Fibroblast of lung (primary cell): ENCODE measurements around the gene GALNT7. TPM values are rescaled to one million over a fixed set of nuclear protein-coding genes. Genes with fewer than 3 reads are reported as not detected.

Experiments used
- DNase-seq, 2 donors: peaks; one replicate each; pipeline versions ENCODE4 v3.0.0 to v3.0.0-alpha.2; 2010; ENCODE audit warnings: low read depth in 2 of 2
- H2AFZ ChIP-seq: 2 replicates; pipeline ENCODE4 v1.5.1; 2012; ENCODE audit warnings: low read length, control low read depth, inconsistent platforms
- H3K27ac ChIP-seq: 2 replicates; pipeline ENCODE4 v1.5.1; 2011; ENCODE audit warnings: low read length, control low read depth; ENCODE audit not compliant: insufficient read depth
- H3K27me3 ChIP-seq: 2 replicates; pipeline ENCODE4 v1.5.1; 2011; ENCODE audit warnings: mild to moderate bottlenecking, low read length; ENCODE audit not compliant: control insufficient read depth, insufficient read depth
- H3K36me3 ChIP-seq: 2 replicates; pipeline ENCODE4 v1.5.1; 2011; ENCODE audit warnings: low read length; ENCODE audit not compliant: control insufficient read depth, insufficient read depth
- H3K4me1 ChIP-seq: 2 replicates; pipeline ENCODE4 v1.5.1; 2011; ENCODE audit warnings: low read length; ENCODE audit not compliant: control insufficient read depth, insufficient read depth; ENCODE audit errors: extremely low read depth
- H3K4me2 ChIP-seq: 2 replicates; pipeline ENCODE4 v1.5.1; 2011; ENCODE audit warnings: low read length, control low read depth; ENCODE audit not compliant: insufficient read depth; ENCODE audit errors: extremely low read depth
- H3K4me3 ChIP-seq, 4 experiments: fragments of 200-600 bp in 1 of 4; sonication (generic) in 1 of 4; replicated peaks in 1 of 4; 2 replicates each; pipeline ENCODE4 v1.5.1; 2011 to 2016; ENCODE audit warnings: low read length in 4 of 4, low read depth in 3 of 4, mild to moderate bottlenecking in 3 of 4, control low read depth in 2 of 4, inconsistent platforms in 1 of 4, mixed read lengths in 1 of 4; ENCODE audit not compliant: insufficient read depth in 1 of 4; ENCODE audit errors: control extremely low read depth in 1 of 4
- H3K79me2 ChIP-seq: 2 replicates; pipeline ENCODE4 v1.5.1; 2012; ENCODE audit warnings: mild to moderate bottlenecking, low read length, inconsistent platforms; ENCODE audit not compliant: control insufficient read depth, insufficient read depth
- H3K9ac ChIP-seq: 2 replicates; pipeline ENCODE4 v1.5.1; 2011; ENCODE audit warnings: mild to moderate bottlenecking, low read length, control low read depth; ENCODE audit not compliant: insufficient read depth
- H3K9me3 ChIP-seq: 2 replicates; pipeline ENCODE4 v1.5.1; 2012; ENCODE audit warnings: low read depth, low read length; ENCODE audit not compliant: control insufficient read depth, insufficient read depth
- H4K20me1 ChIP-seq: 2 replicates; pipeline ENCODE4 v1.5.1; 2011; ENCODE audit warnings: low read length; ENCODE audit not compliant: control insufficient read depth, insufficient read depth; ENCODE audit errors: extremely low read depth
- CTCF ChIP-seq, 2 donors: IDR thresholded peaks in 1 of 2; conservative IDR thresholded peaks in 1 of 2; 1 replicate in 1 of 2; 2 replicates in 1 of 2; pipeline ENCODE4 v1.5.1; 2011 to 2012; ENCODE audit warnings: low read length in 2 of 2, control low read depth in 1 of 2, inconsistent platforms in 1 of 2, low read depth in 1 of 2, mild to moderate bottlenecking in 1 of 2
- EZH2 ChIP-seq: IDR thresholded peaks from 2 replicates; pipeline ENCODE4 v1.5.1; 2012; ENCODE audit warnings: low read length, control low read depth, mild to moderate bottlenecking; ENCODE audit errors: missing control alignments
- polyA plus RNA-seq, 2 donors: library from polyadenylated mRNA; depleted of rRNA in 1 of 2; stranded (reverse) in 1 of 2; unstranded in 1 of 2; fragments of >200 nt; gene quantifications; 2 replicates each; pipeline ENCODE4 v1.2.1, GENCODE V29; 2011 to 2012; ENCODE audit warnings: missing spikeins in 1 of 2
- total RNA-seq: library from RNA; depleted of rRNA; stranded (reverse); fragments of >200 nt; gene quantifications from 2 replicates; pipeline ENCODE4 v1.2.1, GENCODE V29; 2014

GALNT7 gene
- total and polyA plus RNA-seq, 2 donors (not counting 1 experiment from before 2014, with no cell fraction given): 40.4 to 45.4 TPM

- Histone ChIP-seq H3K36me3 (no peaks in the 10 kb centered on the region), H3K4me3 (no peak overlapping the region), H3K9me3 (no peaks in the 10 kb centered on the region), H3K9ac (no peak overlapping the region), H3K4me1 (no peaks in the 10 kb centered on the region), H3K79me2 (no peaks in the 10 kb centered on the region), H3K4me2 (no peak overlapping the region), H3K27ac (no peak overlapping the region), H2AFZ (no peak overlapping the region), H3K27me3 (no peaks in the 10 kb centered on the region), H4K20me1 (no peaks in the 10 kb centered on the region)
- TF ChIP-seq EZH2 (no peak), CTCF (conservative IDR thresholded peaks at IDR 0.05 in 1 of 2, IDR thresholded peaks at IDR 0.05 in 1 of 2; ENCODE audit: low read depth in 1 of 2, low read length in 2 of 2) (no peak)
- DNase-seq: peak; percentile 34 to 68
These were observed 33.3 kb upstream of the GALNT7 start for GRCh38 chr4:173135241-173135847.

GRCh38 chr4:173138624-173139023 is 30.0 kb upstream of the GALNT7 start:
- TF ChIP-seq CTCF (conservative IDR thresholded peaks at IDR 0.05 in 1 of 2, IDR thresholded peaks at IDR 0.05 in 1 of 2; ENCODE audit: low read depth in 1 of 2, low read length in 2 of 2) (no peak), EZH2 (no peak)
- Histone ChIP-seq H3K79me2 (no peaks in the 10 kb centered on the region), H3K4me1 (no peaks in the 10 kb centered on the region), H4K20me1 (no peaks in the 10 kb centered on the region), H3K4me3 (no peak overlapping the region), H3K9me3 (no peaks in the 10 kb centered on the region), H3K27ac (no peak overlapping the region), H3K27me3 (no peaks in the 10 kb centered on the region), H2AFZ (no peak overlapping the region), H3K4me2 (no peak overlapping the region), H3K9ac (no peak overlapping the region), H3K36me3 (no peaks in the 10 kb centered on the region)
- DNase-seq: no peak

- Histone ChIP-seq H4K20me1 (no peaks in the 10 kb centered on the region), H3K4me3 (no peak overlapping the region), H3K79me2 (no peaks in the 10 kb centered on the region), H3K27me3 (no peaks in the 10 kb centered on the region), H3K4me2 (no peak overlapping the region), H3K4me1 (no peaks in the 10 kb centered on the region), H3K9me3 (no peaks in the 10 kb centered on the region), H3K27ac (no peak overlapping the region), H2AFZ (no peak overlapping the region), H3K36me3 (no peaks in the 10 kb centered on the region), H3K9ac (no peak overlapping the region)
- TF ChIP-seq CTCF (conservative IDR thresholded peaks at IDR 0.05 in 1 of 2, IDR thresholded peaks at IDR 0.05 in 1 of 2; ENCODE audit: low read depth in 1 of 2, low read length in 2 of 2) (no peak), EZH2 (no peak)
- no peak for DNase-seq
These were observed 29.1 kb upstream of the GALNT7 start for GRCh38 chr4:173139561-173139960.
